Thymus (tissue), 14 donors: ENCODE results near the gene WNT6. TPM values are rescaled to one million over a fixed set of nuclear protein-coding genes. Genes with fewer than 3 reads are reported as not detected.

Source experiments
- DNase-seq, 9 donors: peaks; one replicate each; pipeline ENCODE4 v3.0.0-alpha.2; 2013; ENCODE audit warnings: low spot score in 9 of 9, low read depth in 6 of 9, missing footprints in 1 of 9
- H3K27ac ChIP-seq, 2 donors: one replicate each; pipeline ENCODE4 v1.5.1; 2013; ENCODE audit warnings: control low read depth in 1 of 2, low read depth in 1 of 2, low read length in 1 of 2, mild to moderate bottlenecking in 1 of 2, moderate library complexity in 1 of 2
- H3K27me3 ChIP-seq, 2 donors: one replicate each; pipeline ENCODE4 v1.5.1; 2013; ENCODE audit warnings: low read length in 1 of 2; ENCODE audit not compliant: control insufficient read depth in 2 of 2, insufficient read depth in 1 of 2
- H3K36me3 ChIP-seq, 2 donors: one replicate each; pipeline ENCODE4 v1.5.1; 2013; ENCODE audit warnings: low read length in 1 of 2, mild to moderate bottlenecking in 1 of 2, moderate library complexity in 1 of 2; ENCODE audit not compliant: control insufficient read depth in 2 of 2, insufficient read depth in 2 of 2
- H3K4me1 ChIP-seq, 2 donors: one replicate each; pipeline ENCODE4 v1.5.1; 2013; ENCODE audit warnings: low read length in 2 of 2; ENCODE audit not compliant: control insufficient read depth in 2 of 2, insufficient read depth in 2 of 2
- H3K4me3 ChIP-seq, 2 donors: one replicate each; pipeline ENCODE4 v1.5.1; 2013; ENCODE audit warnings: low read length in 2 of 2, control low read depth in 1 of 2, mild to moderate bottlenecking in 1 of 2
- H3K9me3 ChIP-seq, 2 donors: one replicate each; pipeline ENCODE4 v1.5.1; 2013; ENCODE audit warnings: low read length in 1 of 2, mild to moderate bottlenecking in 1 of 2; ENCODE audit not compliant: control insufficient read depth in 2 of 2, insufficient read depth in 1 of 2
- WGBS: extraction: QIAGEN DNeasy Blood & Tissue Kit; methylation state at CpG from one replicate; pipeline ENCODE4 v1.1.7; 2013; 5-methylcytosine and 5-hydroxymethylcytosine counted together
- long read RNA-seq, 10 donors: transcript quantifications; one replicate each; lab custom pipeline, GENCODE V29; 2026
- polyA plus RNA-seq: library from polyadenylated mRNA; stranded (reverse); fragments of 200-250 nt; gene quantifications from one replicate; pipeline ENCODE4 v1.2.3, GENCODE V29; 2013
- total RNA-seq: library from RNA; stranded (reverse); fragments of 120-200 nt; gene quantifications from one replicate; pipeline ENCODE4 v1.2.4, GENCODE V29; 2013
- donor health status: healthy.

WNT6 gene
- total RNA-seq (0.14 TPM), polyA plus RNA-seq (0.34 TPM)
- long read RNA-seq, donor 1, result 0 reads
- long read RNA-seq, donor 2, result 0 reads
- long read RNA-seq, donor 3, partial matches to known transcripts, result 0 of 1 reads
- long read RNA-seq, donor 3, other reads (novel, unspliced or antisense), result 0 of 1 reads
- long read RNA-seq, donor 4, result 0 reads
- long read RNA-seq, donor 5, result 0 reads
- long read RNA-seq, donor 6, result 0 reads
- long read RNA-seq, donor 7, result 0 reads
- long read RNA-seq, donor 8, result 0 reads
- long read RNA-seq, donor 9, result 0 reads
- long read RNA-seq, donor 10, result 0 reads

- 2% methylated on average over 64 of the region's 64 CpGs for WGBS
- Histone ChIP-seq H3K36me3 (no peaks in the 10 kb centered on the region), H3K4me1 (peaks cover 2 to 14% of the 10 kb centered on the region in 2 donors), H3K27me3 (peaks cover 55 to 96% of the 10 kb centered on the region in 2 donors), H3K9me3 (peaks cover 0 to 9% of the 10 kb centered on the region in 2 donors), H3K4me3 (peak within 1 kb of the TSS in 1 of 2 donors; percentile 21), H3K27ac (no peak within 1 kb of the TSS)
- no peak for DNase-seq
These were observed at the start of gene WNT6 for GRCh38 chr2:218859556-218859987. Gene WNT6 (plus strand): TSS chr2:218859805. CDS start chr2:218860038, 233 bp downstream.

DNA sequence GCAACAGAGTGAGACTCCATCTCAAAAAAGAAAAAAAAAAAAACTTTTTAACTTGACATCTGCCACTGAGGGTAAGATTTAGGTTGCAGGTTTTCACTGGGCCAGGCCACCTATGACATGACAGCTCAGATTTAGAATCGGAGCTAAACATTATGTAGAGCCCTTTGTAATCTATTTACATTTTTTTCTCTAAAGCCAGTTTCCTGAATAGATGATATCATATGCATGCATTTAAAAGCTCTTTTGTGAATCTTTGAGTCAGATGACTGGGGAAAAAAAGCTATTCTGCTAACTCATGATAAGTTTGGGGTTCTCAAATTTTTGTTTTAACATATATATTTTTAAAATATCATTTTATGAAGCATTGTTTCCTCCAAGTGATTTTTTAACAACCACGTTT lies 49.3 kb upstream of the WNT6 start:
- H3K27ac ChIP-seq, result no peak overlapping the region
- H3K36me3 ChIP-seq, result no peaks in the 10 kb centered on the region
- no peak for DNase-seq
- 62% methylated on average over 2 of the region's 2 CpGs for WGBS
- H3K9me3 ChIP-seq, result no peaks in the 10 kb centered on the region
- no peaks in the 10 kb centered on the region for H3K4me1 ChIP-seq
- peaks cover 0 to 12% of the 10 kb centered on the region in 2 donors for H3K27me3 ChIP-seq
- no peak overlapping the region for H3K4me3 ChIP-seq

GRCh38 chr2:218811382-218811781 lies 48.2 kb upstream of the WNT6 start:
- H3K36me3 ChIP-seq, result no peaks in the 10 kb centered on the region
- H3K27me3 ChIP-seq, result peaks cover 0 to 6% of the 10 kb centered on the region in 2 donors
- H3K4me3 ChIP-seq, result no peak overlapping the region
- no peaks in the 10 kb centered on the region for H3K4me1 ChIP-seq
- H3K27ac ChIP-seq, result no peak overlapping the region
- WGBS, result 72% methylated on average over 4 of the region's 4 CpGs
- no peak for DNase-seq
- no peaks in the 10 kb centered on the region for H3K9me3 ChIP-seq

DNA sequence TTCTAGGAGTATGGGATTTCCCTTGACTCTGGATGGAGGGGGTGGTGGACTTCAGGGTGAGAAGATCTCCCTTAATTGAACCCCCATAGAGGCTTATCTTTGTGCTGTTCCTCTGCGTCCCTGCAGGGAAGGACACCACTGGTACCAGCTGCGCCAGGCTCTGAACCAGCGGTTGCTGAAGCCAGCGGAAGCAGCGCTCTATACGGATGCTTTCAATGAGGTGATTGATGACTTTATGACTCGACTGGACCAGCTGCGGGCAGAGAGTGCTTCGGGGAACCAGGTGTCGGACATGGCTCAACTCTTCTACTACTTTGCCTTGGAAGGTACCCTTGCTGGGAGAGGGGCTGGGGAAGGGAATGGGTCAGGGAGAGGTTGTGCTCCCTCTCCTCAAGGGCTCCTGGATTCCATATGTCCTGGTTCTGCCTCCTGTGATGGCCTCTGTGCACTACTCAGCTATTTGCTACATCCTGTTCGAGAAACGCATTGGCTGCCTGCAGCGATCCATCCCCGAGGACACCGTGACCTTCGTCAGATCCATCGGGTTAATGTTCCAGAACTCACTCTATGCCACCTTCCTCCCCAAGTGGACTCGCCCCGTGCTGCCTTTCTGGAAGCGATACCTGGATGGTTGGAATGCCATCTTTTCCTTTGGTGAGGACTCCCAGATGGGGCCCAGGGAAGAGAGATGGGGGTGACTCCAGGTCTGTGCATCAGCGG lies 47.3 kb upstream of the WNT6 start:
- no peak for DNase-seq
- Histone ChIP-seq H3K4me1 (no peaks in the 10 kb centered on the region), H3K27ac (no peak overlapping the region), H3K4me3 (no peak overlapping the region), H3K36me3 (no peaks in the 10 kb centered on the region), H3K27me3 (peaks cover 0 to 5% of the 10 kb centered on the region in 2 donors), H3K9me3 (no peaks in the 10 kb centered on the region)
- WGBS, result 96% methylated on average over 21 of the region's 21 CpGs

DNA sequence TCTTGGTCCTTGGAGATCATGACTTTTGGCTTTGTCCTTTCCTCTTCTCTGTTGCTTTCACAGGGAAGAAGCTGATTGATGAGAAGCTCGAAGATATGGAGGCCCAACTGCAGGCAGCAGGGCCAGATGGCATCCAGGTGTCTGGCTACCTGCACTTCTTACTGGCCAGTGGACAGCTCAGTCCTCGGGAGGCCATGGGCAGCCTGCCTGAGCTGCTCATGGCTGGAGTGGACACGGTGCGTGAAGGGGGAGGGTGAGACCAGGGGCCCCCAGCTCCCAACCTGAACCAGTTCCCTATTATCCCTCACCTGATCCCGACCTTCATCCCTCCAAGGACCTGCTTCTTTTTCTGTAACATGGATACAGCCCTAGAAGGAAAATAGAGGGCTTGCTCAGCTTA lies 46.7 kb upstream of the WNT6 start:
- no peak for DNase-seq

DNA sequence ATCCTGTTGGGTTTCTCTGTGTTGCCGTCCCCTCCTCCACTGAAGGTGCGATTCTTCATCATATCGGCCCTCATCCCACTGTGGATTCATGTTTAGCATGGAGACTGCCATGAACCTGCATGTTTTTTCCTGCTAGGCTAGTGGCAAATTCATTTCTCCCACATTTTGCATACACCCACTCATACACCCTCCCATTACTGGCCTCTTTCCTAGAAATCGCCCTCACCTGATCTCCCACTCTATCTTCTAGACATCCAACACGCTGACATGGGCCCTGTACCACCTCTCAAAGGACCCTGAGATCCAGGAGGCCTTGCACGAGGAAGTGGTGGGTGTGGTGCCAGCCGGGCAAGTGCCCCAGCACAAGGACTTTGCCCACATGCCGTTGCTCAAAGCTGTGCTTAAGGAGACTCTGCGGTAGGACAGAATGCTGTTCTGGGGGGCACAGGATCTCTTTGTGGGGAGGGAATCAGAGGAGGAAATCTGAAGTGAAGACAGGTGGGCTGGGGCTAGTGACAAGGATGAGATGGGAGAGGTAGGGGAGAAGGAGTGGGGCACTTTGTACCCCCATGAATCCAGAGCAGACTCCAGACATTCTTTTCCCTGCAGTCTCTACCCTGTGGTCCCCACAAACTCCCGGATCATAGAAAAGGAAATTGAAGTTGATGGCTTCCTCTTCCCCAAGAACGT lies 45.7 kb upstream of the WNT6 start:
- Histone ChIP-seq H3K4me3 (no peak overlapping the region), H3K9me3 (no peaks in the 10 kb centered on the region), H3K4me1 (no peaks in the 10 kb centered on the region), H3K36me3 (no peaks in the 10 kb centered on the region), H3K27me3 (peaks cover 0 to 7% of the 10 kb centered on the region in 2 donors), H3K27ac (no peak overlapping the region)
- WGBS, result 71% methylated on average over 11 of the region's 11 CpGs
- DNase-seq, result no peak

More for the DNA sequence above, 46.7 kb upstream of the WNT6 start:
- Histone ChIP-seq H3K27ac (no peak overlapping the region), H3K4me3 (no peak overlapping the region), H3K27me3 (peaks cover 0 to 7% of the 10 kb centered on the region in 2 donors), H3K9me3 (no peaks in the 10 kb centered on the region), H3K36me3 (no peaks in the 10 kb centered on the region), H3K4me1 (no peaks in the 10 kb centered on the region)
- 87% methylated on average over 5 of the region's 5 CpGs for WGBS

- WGBS, result 96% methylated on average over 13 of the region's 13 CpGs
- H3K36me3 ChIP-seq, result no peaks in the 10 kb centered on the region
- DNase-seq, result no peak
- H3K4me3 ChIP-seq, result no peak overlapping the region
- H3K27ac ChIP-seq, result no peak overlapping the region
- H3K27me3 ChIP-seq, result peaks cover 0 to 4% of the 10 kb centered on the region in 2 donors
- no peaks in the 10 kb centered on the region for H3K4me1 ChIP-seq
- H3K9me3 ChIP-seq, result no peaks in the 10 kb centered on the region
These were observed 44.9 kb upstream of the WNT6 start for GRCh38 chr2:218814540-218815243.

- no peak for DNase-seq
- Histone ChIP-seq H3K27me3 (peaks cover 0 to 4% of the 10 kb centered on the region in 2 donors), H3K4me3 (no peak overlapping the region), H3K9me3 (no peaks in the 10 kb centered on the region), H3K27ac (no peak overlapping the region), H3K4me1 (no peaks in the 10 kb centered on the region), H3K36me3 (no peaks in the 10 kb centered on the region)
- 83% methylated on average over 5 of the region's 5 CpGs for WGBS
These were observed 44.4 kb upstream of the WNT6 start for GRCh38 chr2:218815244-218815637.
